Mesendoderm (in vitro differentiated cells): Measurements from ENCODE around the gene AAK1.
"Not testable (repeated sequence)": the region's sequence is repeated elsewhere in the genome, so short reads cannot be mapped to it uniquely, and the experiment has no call there.

ENCODE experiments used
- DNase-seq: peaks from one replicate; pipeline ENCODE4 v3.0.0; 2013
- H2AK5ac ChIP-seq: 2 replicates; pipeline ENCODE4 v1.6.1; 2013; ENCODE audit warnings: low read length, inconsistent platforms
- H2BK120ac ChIP-seq: 2 replicates; pipeline ENCODE4 v1.6.1; 2013; ENCODE audit warnings: low read depth, mild to moderate bottlenecking, low read length, moderate library complexity, mixed read lengths
- H2BK15ac ChIP-seq: replicated peaks from 2 replicates; pipeline ENCODE4 v1.6.1; 2013; ENCODE audit warnings: low read depth, mild to moderate bottlenecking, moderate library complexity
- H2BK5ac ChIP-seq: 2 replicates; pipeline ENCODE4 v1.6.1; 2013; ENCODE audit warnings: low read length, inconsistent platforms
- H3K18ac ChIP-seq: 2 replicates; pipeline ENCODE4 v1.6.1; 2013; ENCODE audit warnings: mild to moderate bottlenecking, low read length, mixed read lengths
- H3K23ac ChIP-seq: one replicate; pipeline ENCODE4 v1.6.1; 2013; ENCODE audit warnings: low read length
- H3K27ac ChIP-seq: 2 replicates; pipeline ENCODE4 v1.5.1; 2013; ENCODE audit warnings: low read depth, mild to moderate bottlenecking, inconsistent platforms, low read length, moderate library complexity
- H3K27me3 ChIP-seq: 2 replicates; pipeline ENCODE4 v1.6.1; 2013; ENCODE audit warnings: low read length, control low read depth, mild to moderate bottlenecking, inconsistent platforms; ENCODE audit not compliant: insufficient read depth, poor library complexity
- H3K36me3 ChIP-seq: 2 replicates; pipeline ENCODE4 v1.6.1; 2013; ENCODE audit warnings: low read length, inconsistent platforms; ENCODE audit not compliant: control insufficient read depth, insufficient read depth
- H3K4ac ChIP-seq: one replicate; pipeline ENCODE4 v1.6.1; 2013; ENCODE audit warnings: low read depth, mild to moderate bottlenecking, low read length, moderate library complexity
- H3K4me1 ChIP-seq: 2 replicates; pipeline ENCODE4 v1.6.1; 2013; ENCODE audit warnings: low read depth, low read length, inconsistent platforms; ENCODE audit not compliant: control insufficient read depth
- H3K4me2 ChIP-seq: 2 replicates; pipeline ENCODE4 v1.6.1; 2013; ENCODE audit warnings: low read length
- H3K4me3 ChIP-seq: 2 replicates; pipeline ENCODE4 v1.5.1; 2013; ENCODE audit warnings: mild to moderate bottlenecking, low read length
- H3K56ac ChIP-seq: one replicate; pipeline ENCODE4 v1.6.1; 2013; ENCODE audit warnings: low read length
- H3K79me1 ChIP-seq: 2 replicates; pipeline ENCODE4 v1.6.1; 2013; ENCODE audit warnings: low read length, inconsistent platforms
- H3K79me2 ChIP-seq: 2 replicates; pipeline ENCODE4 v1.6.1; 2013; ENCODE audit warnings: mild to moderate bottlenecking, low read length; ENCODE audit not compliant: control insufficient read depth, insufficient read depth
- H3K9ac ChIP-seq: 2 replicates; pipeline ENCODE4 v1.6.1; 2013; ENCODE audit warnings: low read length, inconsistent platforms
- H4K5ac ChIP-seq: one replicate; pipeline ENCODE4 v1.6.1; 2013; ENCODE audit warnings: low read length
- H4K8ac ChIP-seq: one replicate; pipeline ENCODE4 v1.6.1; 2013; ENCODE audit warnings: low read depth, mild to moderate bottlenecking, control low read depth, low read length, moderate library complexity
- WGBS: extraction: QIAGEN DNeasy Blood & Tissue Kit; methylation state at CpG from one replicate; pipeline ENCODE4 v1.1.7; 2013; ENCODE audit warnings: low lambda C conversion rate, missing lambda C conversion rate; ENCODE audit not compliant: insufficient coverage; ENCODE audit errors: extremely low coverage; 5-methylcytosine and 5-hydroxymethylcytosine counted together

AAK1 gene

DNA sequence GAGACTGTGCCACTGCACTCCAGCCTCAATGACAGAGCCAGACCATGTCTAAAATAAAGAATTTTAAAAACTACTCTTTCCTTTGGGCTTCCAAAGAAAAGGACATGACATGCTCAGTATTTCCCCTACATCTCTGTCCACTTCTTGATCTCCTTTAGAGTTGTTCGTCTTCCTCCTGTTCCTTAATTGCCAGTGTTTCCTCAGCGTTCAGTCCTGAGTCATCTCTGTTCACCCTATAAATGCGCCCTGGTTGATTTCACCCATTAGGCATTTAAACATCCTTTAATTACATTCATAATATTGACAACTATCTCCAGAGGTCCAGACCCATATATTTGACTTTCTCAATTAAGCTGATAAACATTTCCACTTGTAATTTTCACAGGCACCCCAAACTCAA lies 64.0 kb downstream of the AAK1 start:
- no peak overlapping the region for H2BK120ac ChIP-seq
- H3K4me3 ChIP-seq, result no peak overlapping the region
- peaks cover 11% of the 10 kb centered on the region for H3K79me1 ChIP-seq
- H2BK5ac ChIP-seq, result no peak overlapping the region
- no peak overlapping the region for H3K4me2 ChIP-seq
- peaks cover 7% of the 10 kb centered on the region for H3K4me1 ChIP-seq
- H3K27me3 ChIP-seq, result no peaks in the 10 kb centered on the region
- H3K4ac ChIP-seq, result no peak overlapping the region
- no CpG with 5 or more reads among the region's 3 CpGs for WGBS
- no peak overlapping the region for H4K5ac ChIP-seq
- no peak overlapping the region for H4K8ac ChIP-seq
- H3K56ac ChIP-seq, result no peak overlapping the region
- no peaks in the 10 kb centered on the region for H3K36me3 ChIP-seq
- no peak overlapping the region for H3K18ac ChIP-seq
- no peak overlapping the region for H3K23ac ChIP-seq
- DNase-seq, result no peak
- H3K79me2 ChIP-seq, result peaks cover 2% of the 10 kb centered on the region
- no peak overlapping the region for H2BK15ac ChIP-seq
- no peak overlapping the region for H2AK5ac ChIP-seq
- no peak overlapping the region for H3K9ac ChIP-seq
- no peak overlapping the region for H3K27ac ChIP-seq

DNA sequence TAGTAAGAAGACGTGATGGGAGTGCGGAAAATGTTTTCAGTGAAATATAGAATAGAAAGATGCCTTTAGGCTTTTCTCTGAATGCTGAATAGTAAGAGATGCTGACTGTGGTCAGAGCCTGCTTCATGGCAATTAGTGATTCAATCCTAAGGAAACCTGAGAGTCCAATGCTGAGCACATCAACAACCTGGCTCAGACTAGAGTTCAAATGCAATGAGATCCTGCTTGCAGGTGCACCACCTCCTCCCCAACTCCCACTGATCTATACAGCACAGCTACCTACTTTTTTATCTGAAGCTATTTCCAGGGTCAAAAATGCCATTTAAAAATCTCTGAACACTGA lies 65.4 kb downstream of the AAK1 start:
- H4K5ac ChIP-seq, result no peak overlapping the region
- H2AK5ac ChIP-seq, result no peak overlapping the region
- no peaks in the 10 kb centered on the region for H3K79me2 ChIP-seq
- no peak overlapping the region for H3K18ac ChIP-seq
- H3K9ac ChIP-seq, result no peak overlapping the region
- WGBS, result no CpG with 5 or more reads among the region's 2 CpGs
- no peak overlapping the region for H3K4me3 ChIP-seq
- no peaks in the 10 kb centered on the region for H3K27me3 ChIP-seq
- H3K56ac ChIP-seq, result no peak overlapping the region
- H3K4ac ChIP-seq, result no peak overlapping the region
- no peak overlapping the region for H3K27ac ChIP-seq
- no peak overlapping the region for H2BK120ac ChIP-seq
- no peak overlapping the region for H2BK5ac ChIP-seq
- H3K79me1 ChIP-seq, result peaks cover 11% of the 10 kb centered on the region
- H4K8ac ChIP-seq, result no peak overlapping the region
- no peak overlapping the region for H3K4me2 ChIP-seq
- H3K36me3 ChIP-seq, result no peaks in the 10 kb centered on the region
- H3K23ac ChIP-seq, result no peak overlapping the region
- no peak overlapping the region for H2BK15ac ChIP-seq
- H3K4me1 ChIP-seq, result peaks cover 7% of the 10 kb centered on the region
- DNase-seq, result no peak

GRCh38 chr2:69577467-69578197 lies 65.9 kb downstream of the AAK1 start:
- H2AK5ac ChIP-seq, result no peak overlapping the region
- H2BK120ac ChIP-seq, result no peak overlapping the region
- no peak overlapping the region for H3K18ac ChIP-seq
- H3K27me3 ChIP-seq, result no peaks in the 10 kb centered on the region
- H3K9ac ChIP-seq, result no peak overlapping the region
- H4K5ac ChIP-seq, result no peak overlapping the region
- peaks cover 11% of the 10 kb centered on the region for H3K79me1 ChIP-seq
- no peak overlapping the region for H3K56ac ChIP-seq
- no peak overlapping the region for H2BK5ac ChIP-seq
- peaks cover 7% of the 10 kb centered on the region for H3K4me1 ChIP-seq
- H3K4me3 ChIP-seq, result no peak overlapping the region
- no peak overlapping the region for H4K8ac ChIP-seq
- H3K4me2 ChIP-seq, result no peak overlapping the region
- WGBS, result no CpG with 5 or more reads among the region's 5 CpGs
- H3K79me2 ChIP-seq, result no peaks in the 10 kb centered on the region
- H3K23ac ChIP-seq, result no peak overlapping the region
- peak; percentile 21 for DNase-seq
- no peak overlapping the region for H3K27ac ChIP-seq
- H2BK15ac ChIP-seq, result no peak overlapping the region
- H3K4ac ChIP-seq, result no peak overlapping the region
- no peaks in the 10 kb centered on the region for H3K36me3 ChIP-seq

- DNase-seq, result no peak
- no peak overlapping the region for H3K56ac ChIP-seq
These were observed 66.7 kb downstream of the AAK1 start for GRCh38 chr2:69576880-69577279.

GRCh38 chr2:69575926-69576325 lies 67.6 kb downstream of the AAK1 start:
- Histone ChIP-seq H3K36me3 (no peaks in the 10 kb centered on the region), H3K79me1 (peaks cover 15% of the 10 kb centered on the region), H4K8ac (no peak overlapping the region), H3K4ac (no peak overlapping the region), H3K4me2 (no peak overlapping the region), H3K4me1 (peaks cover 2% of the 10 kb centered on the region), H2BK5ac (no peak overlapping the region), H3K27me3 (no peaks in the 10 kb centered on the region), H3K56ac (no peak overlapping the region), H2AK5ac (no peak overlapping the region), H3K18ac (no peak overlapping the region), H2BK15ac (no peak overlapping the region), H3K23ac (no peak overlapping the region), H3K9ac (no peak overlapping the region), H3K27ac (no peak overlapping the region), H4K5ac (no peak overlapping the region), H3K79me2 (no peaks in the 10 kb centered on the region), H2BK120ac (no peak overlapping the region), H3K4me3 (no peak overlapping the region)
- no peak for DNase-seq
- WGBS, result no CpG with 5 or more reads among the region's 1 CpG

More at GRCh38 chr2:69576880-69577279, 66.7 kb downstream of the AAK1 start:
- peaks cover 2% of the 10 kb centered on the region for H3K4me1 ChIP-seq
- H3K9ac ChIP-seq, result no peak overlapping the region
- no peaks in the 10 kb centered on the region for H3K27me3 ChIP-seq
- no peak overlapping the region for H2BK120ac ChIP-seq
- no peaks in the 10 kb centered on the region for H3K79me2 ChIP-seq
- no peak overlapping the region for H2BK5ac ChIP-seq
- no peak overlapping the region for H2AK5ac ChIP-seq
- no peak overlapping the region for H3K23ac ChIP-seq
- H4K8ac ChIP-seq, result no peak overlapping the region
- H2BK15ac ChIP-seq, result no peak overlapping the region
- no peak overlapping the region for H3K27ac ChIP-seq
- peaks cover 11% of the 10 kb centered on the region for H3K79me1 ChIP-seq
- no peak overlapping the region for H3K4me2 ChIP-seq
- no peak overlapping the region for H3K18ac ChIP-seq
- no CpG with 5 or more reads among the region's 5 CpGs for WGBS
- H3K4ac ChIP-seq, result no peak overlapping the region
- no peaks in the 10 kb centered on the region for H3K36me3 ChIP-seq
- no peak overlapping the region for H3K4me3 ChIP-seq
- H4K5ac ChIP-seq, result no peak overlapping the region

DNA sequence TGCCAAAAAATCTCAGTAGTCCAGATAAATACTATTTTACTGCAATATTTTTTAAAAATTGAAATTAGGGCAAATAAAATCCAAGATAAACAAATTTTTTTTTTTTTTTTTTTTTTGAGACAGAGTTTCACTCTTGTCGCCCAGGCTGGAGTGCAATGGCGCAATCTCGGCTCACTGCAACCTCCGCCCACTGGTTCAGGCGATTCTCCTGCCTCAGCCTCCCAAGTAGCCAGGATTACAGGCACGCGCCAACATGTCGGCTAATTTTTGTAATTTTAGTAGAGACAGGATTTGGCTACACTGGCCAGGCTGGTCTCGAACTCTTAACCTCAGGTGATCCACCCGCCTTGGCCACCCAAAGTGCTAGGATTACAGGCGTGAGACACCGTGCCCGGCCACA lies 68.2 kb downstream of the AAK1 start:
- H4K8ac ChIP-seq, H3K4ac ChIP-seq, H2AK5ac ChIP-seq, H3K4me2 ChIP-seq, H3K56ac ChIP-seq, H3K27ac ChIP-seq, H4K5ac ChIP-seq, H2BK5ac ChIP-seq, H3K27me3 ChIP-seq, H3K23ac ChIP-seq, H3K4me1 ChIP-seq, DNase-seq, H3K4me3 ChIP-seq, H3K18ac ChIP-seq, H2BK15ac ChIP-seq, H3K36me3 ChIP-seq, H3K9ac ChIP-seq, H3K79me2 ChIP-seq, H2BK120ac ChIP-seq: not testable (repeated sequence)
- no CpG with 5 or more reads among the region's 13 CpGs for WGBS
- peaks cover 15% of the 10 kb centered on the region for H3K79me1 ChIP-seq
